Neural cell (in vitro differentiated cells): Measurements from ENCODE around the gene CCDC7. TPM values are rescaled to one million over a fixed set of nuclear protein-coding genes. Genes with fewer than 3 reads are reported as not detected.

Experiments
- H2AFZ ChIP-seq: fragments of 200-600, 300-800 bp; sonication (generic), shearing (Covaris generic); 2 replicates; pipeline ENCODE4 v1.6.0; 2014; ENCODE audit warnings: low read depth, mild to moderate bottlenecking, antibody characterized with exemption, low read length, moderate library complexity
- H3F3A ChIP-seq: fragments of 200-600 bp; shearing (Covaris generic); 2 replicates; pipeline ENCODE4 v1.6.1; 2016; ENCODE audit warnings: mild to moderate bottlenecking, moderate library complexity, mixed read lengths, antibody characterized with exemption, low read length; ENCODE audit not compliant: insufficient read depth, poor library complexity, severe bottlenecking
- H3K27ac ChIP-seq: fragments of 200-600, 300-800 bp; sonication (generic), shearing (Covaris generic); 2 replicates; pipeline ENCODE4 v1.5.1; 2014; ENCODE audit warnings: mild to moderate bottlenecking, low read length, moderate library complexity
- H3K27me3 ChIP-seq: fragments of 300-800, 200-600 bp; sonication (generic), shearing (Covaris generic); 2 replicates; pipeline ENCODE4 v1.6.0; 2014; ENCODE audit warnings: mild to moderate bottlenecking, low read depth, low read length, moderate library complexity; ENCODE audit not compliant: insufficient read depth
- H3K36me3 ChIP-seq: fragments of 300-800, 200-600 bp; sonication (generic), shearing (Covaris generic); 2 replicates; pipeline ENCODE4 v1.5.1; 2014; ENCODE audit warnings: mild to moderate bottlenecking, antibody characterized with exemption, low read length, moderate library complexity; ENCODE audit not compliant: insufficient read depth
- H3K4me2 ChIP-seq: fragments of 300-800, 200-600 bp; sonication (generic), shearing (Covaris generic); 2 replicates; pipeline ENCODE4 v1.6.0; 2014; ENCODE audit warnings: mild to moderate bottlenecking, low read length
- H3K4me3 ChIP-seq: fragments of 300-800, 200-600 bp; sonication (generic), shearing (Covaris generic); 2 replicates; pipeline ENCODE4 v1.5.1; 2014; ENCODE audit warnings: mild to moderate bottlenecking, low read length, moderate library complexity
- H3K79me2 ChIP-seq: fragments of 200-600 bp; shearing (Covaris generic); replicated peaks from 2 replicates; pipeline ENCODE4 v1.6.0; 2014; ENCODE audit warnings: mild to moderate bottlenecking, low read length, moderate library complexity; ENCODE audit not compliant: insufficient read depth
- H3K9ac ChIP-seq: fragments of 300-800, 200-600 bp; sonication (generic), shearing (Covaris generic); 2 replicates; pipeline ENCODE4 v1.6.1; 2016; ENCODE audit warnings: mild to moderate bottlenecking, low read length, mixed read lengths
- H3K9me2 ChIP-seq: fragments of 200-600 bp; shearing (Covaris generic); 2 replicates; pipeline ENCODE4 v1.6.1; 2016; ENCODE audit warnings: mild to moderate bottlenecking, low read length, mixed read lengths; ENCODE audit not compliant: insufficient read depth
- H3K9me3 ChIP-seq: fragments of 200-600, 300-800 bp; sonication (generic), shearing (Covaris generic); 2 replicates; pipeline ENCODE4 v1.6.1; 2016; ENCODE audit warnings: mild to moderate bottlenecking, mixed run types, low read length, moderate library complexity, mixed read lengths
- H4K20me1 ChIP-seq: fragments of 200-600 bp; shearing (Covaris generic); 2 replicates; pipeline ENCODE4 v1.6.1; 2016; ENCODE audit warnings: mild to moderate bottlenecking, mixed run types; ENCODE audit not compliant: insufficient read depth
- CTCF ChIP-seq: fragments of 450-650 bp; IDR thresholded peaks from 2 replicates; pipeline ENCODE4 v1.5.1; 2014; ENCODE audit warnings: antibody characterized with exemption, mild to moderate bottlenecking, moderate library complexity; ENCODE audit not compliant: poor library complexity, severe bottlenecking
- EP300 ChIP-seq: fragments of 450-650 bp; conservative IDR thresholded peaks from 2 replicates; pipeline ENCODE4 v1.6.1; 2014; ENCODE audit warnings: antibody characterized with exemption, mild to moderate bottlenecking, moderate library complexity; ENCODE audit not compliant: poor library complexity, severe bottlenecking
- EZH2 ChIP-seq: fragments of 200-600, 300-800 bp; shearing (Covaris generic), sonication (generic); IDR thresholded peaks from 2 replicates; pipeline ENCODE4 v1.6.1; 2014; ENCODE audit warnings: antibody characterized with exemption, low read length, borderline replicate concordance, mild to moderate bottlenecking; ENCODE audit not compliant: insufficient read depth, poor library complexity, severe bottlenecking
- MXI1 ChIP-seq: fragments of 450-650 bp; conservative IDR thresholded peaks from 2 replicates; pipeline ENCODE4 v1.6.1; 2014; ENCODE audit warnings: antibody characterized with exemption, mild to moderate bottlenecking; ENCODE audit not compliant: poor library complexity, severe bottlenecking
- POLR2AphosphoS5 ChIP-seq: IDR thresholded peaks from 2 replicates; pipeline ENCODE4 v1.6.1; 2012
- RAD21 ChIP-seq: fragments of 450-650 bp; conservative IDR thresholded peaks from 2 replicates; pipeline ENCODE4 v1.6.1; 2014; ENCODE audit warnings: antibody characterized with exemption, mild to moderate bottlenecking, moderate library complexity
- REST ChIP-seq: IDR thresholded peaks from 2 replicates; pipeline ENCODE4 v1.6.1; 2012; ENCODE audit warnings: borderline replicate concordance
- SMC3 ChIP-seq: fragments of 450-650 bp; conservative IDR thresholded peaks from 2 replicates; pipeline ENCODE4 v1.6.1; 2014; ENCODE audit warnings: antibody characterized with exemption, mild to moderate bottlenecking, moderate library complexity; ENCODE audit not compliant: poor library complexity
- TAF1 ChIP-seq: IDR thresholded peaks from 2 replicates; pipeline ENCODE4 v1.6.1; 2012; ENCODE audit warnings: low read depth
- polyA plus RNA-seq: library from polyadenylated mRNA; depleted of rRNA; stranded (reverse); fragments of >200 nt; gene quantifications from 2 replicates; pipeline ENCODE4 v1.2.3, GENCODE V29; 2014

The CCDC7 gene
- polyA plus RNA-seq, 1 donor from 2014 or later, result 5.1 TPM

- no peak overlapping the region for H3K9ac ChIP-seq
- H3K36me3 ChIP-seq, result no peaks in the 10 kb centered on the region
- TF ChIP-seq RAD21, result no peak
- TF ChIP-seq TAF1, result no peak
- TF ChIP-seq MXI1, result no peak
- TF ChIP-seq POLR2AphosphoS5, result no peak
- TF ChIP-seq EP300, result no peak
- no peak for TF ChIP-seq REST
- TF ChIP-seq SMC3, result no peak
- TF ChIP-seq EZH2, result no peak
- TF ChIP-seq CTCF, result no peak
These were observed 84.3 kb downstream of the CCDC7 start for GRCh38 chr10:32530231-32530630.

GRCh38 chr10:32538256-32538655 is 92.3 kb downstream of the CCDC7 start:
- Histone ChIP-seq H3K36me3 (no peaks in the 10 kb centered on the region), H3F3A (no peaks in the 10 kb centered on the region), H4K20me1 (no peaks in the 10 kb centered on the region), H2AFZ (no peak overlapping the region), H3K4me2 (no peak overlapping the region), H3K27ac (no peak overlapping the region), H3K9ac (no peak overlapping the region), H3K9me3 (no peaks in the 10 kb centered on the region), H3K79me2 (no peaks in the 10 kb centered on the region), H3K9me2 (no peaks in the 10 kb centered on the region), H3K4me3 (no peak overlapping the region), H3K27me3 (no peaks in the 10 kb centered on the region)
- TF ChIP-seq MXI1 (no peak), EP300 (no peak), CTCF (no peak), REST (no peak), SMC3 (no peak)

More at GRCh38 chr10:32530231-32530630, 84.3 kb downstream of the CCDC7 start:
- H3F3A ChIP-seq, result no peaks in the 10 kb centered on the region
- H3K9me2 ChIP-seq, result no peaks in the 10 kb centered on the region
- H3K27me3 ChIP-seq, result no peaks in the 10 kb centered on the region
- no peaks in the 10 kb centered on the region for H4K20me1 ChIP-seq
- no peak overlapping the region for H3K27ac ChIP-seq
- no peaks in the 10 kb centered on the region for H3K9me3 ChIP-seq
- no peak overlapping the region for H2AFZ ChIP-seq
- no peaks in the 10 kb centered on the region for H3K79me2 ChIP-seq
- no peak overlapping the region for H3K4me3 ChIP-seq
- H3K4me2 ChIP-seq, result no peak overlapping the region
